Parathyroid adenoma (tissue), 2 donors: ENCODE measurements around the gene PRLH.

Experiments
- H2AFZ ChIP-seq: fragments of 300-600 bp; sonication (generic); one replicate; pipeline ENCODE4 v1.7.0; 2017; ENCODE audit warnings: antibody characterized with exemption, mild to moderate bottlenecking
- H3K27ac ChIP-seq: fragments of 300-600 bp; sonication (generic); one replicate; pipeline ENCODE4 v1.7.0; 2017
- H3K27me3 ChIP-seq: fragments of 300-600 bp; sonication (generic); one replicate; pipeline ENCODE4 v1.7.0; 2017; ENCODE audit warnings: low read length; ENCODE audit not compliant: control insufficient read depth, insufficient read depth
- H3K36me3 ChIP-seq: fragments of 300-600 bp; sonication (generic); one replicate; pipeline ENCODE4 v1.7.0; 2017; ENCODE audit warnings: low read length; ENCODE audit not compliant: control insufficient read depth, insufficient read depth
- H3K4me1 ChIP-seq: fragments of 300-600 bp; sonication (generic); one replicate; pipeline ENCODE4 v1.7.0; 2017; ENCODE audit warnings: control low read depth
- H3K4me2 ChIP-seq: fragments of 300-600 bp; sonication (generic); one replicate; pipeline ENCODE4 v1.7.0; 2017; ENCODE audit warnings: low read length
- H3K4me3 ChIP-seq: fragments of 300-600 bp; sonication (generic); one replicate; pipeline ENCODE4 v1.7.0; 2017; ENCODE audit warnings: low read depth, low read length
- H3K79me2 ChIP-seq: fragments of 300-600 bp; sonication (generic); one replicate; pipeline ENCODE4 v1.7.0; 2017; ENCODE audit warnings: control low read depth
- H3K9ac ChIP-seq: fragments of 300-600 bp; sonication (generic); one replicate; pipeline ENCODE4 v1.7.0; 2017; ENCODE audit warnings: mild to moderate bottlenecking
- H3K9me3 ChIP-seq: fragments of 300-600 bp; sonication (generic); one replicate; pipeline ENCODE4 v1.7.0; 2017; ENCODE audit warnings: low read length; ENCODE audit not compliant: control insufficient read depth
- CTCF ChIP-seq: fragments of 300-600 bp; sonication (generic); IDR thresholded peaks from one replicate; pipeline ENCODE4 v1.7.0; 2017; ENCODE audit warnings: antibody characterized with exemption, mild to moderate bottlenecking
- donor health status: primary hyperparathyroidism.

Gene PRLH

GRCh38 chr2:237529452-237530402, 36.6 kb upstream of the PRLH start:
- Histone ChIP-seq H3K36me3 (no peaks in the 10 kb centered on the region), H3K79me2 (no peaks in the 10 kb centered on the region), H3K9ac (no peak overlapping the region), H3K4me3 (no peak overlapping the region), H3K4me2 (no peak overlapping the region), H3K27me3 (no peaks in the 10 kb centered on the region), H3K27ac (no peak overlapping the region), H2AFZ (no peak overlapping the region), H3K4me1 (no peaks in the 10 kb centered on the region), H3K9me3 (no peaks in the 10 kb centered on the region)
- no peak for TF ChIP-seq CTCF

GRCh38 chr2:237530472-237531433, 35.6 kb upstream of the PRLH start:
- Histone ChIP-seq H3K9ac (no peak overlapping the region), H3K4me1 (no peaks in the 10 kb centered on the region), H3K27ac (no peak overlapping the region), H2AFZ (no peak overlapping the region), H3K79me2 (no peaks in the 10 kb centered on the region), H3K4me2 (no peak overlapping the region), H3K36me3 (no peaks in the 10 kb centered on the region), H3K9me3 (no peaks in the 10 kb centered on the region), H3K4me3 (no peak overlapping the region), H3K27me3 (no peaks in the 10 kb centered on the region)
- no peak for TF ChIP-seq CTCF

- H3K9me3 ChIP-seq, result no peaks in the 10 kb centered on the region
- no peaks in the 10 kb centered on the region for H3K36me3 ChIP-seq
- H3K4me2 ChIP-seq, result no peak overlapping the region
- no peaks in the 10 kb centered on the region for H3K27me3 ChIP-seq
- H3K27ac ChIP-seq, result no peak overlapping the region
- no peaks in the 10 kb centered on the region for H3K79me2 ChIP-seq
- H3K4me3 ChIP-seq, result no peak overlapping the region
- no peak overlapping the region for H3K9ac ChIP-seq
- H2AFZ ChIP-seq, result no peak overlapping the region
- TF ChIP-seq CTCF, result no peak
- no peaks in the 10 kb centered on the region for H3K4me1 ChIP-seq
Observed at GRCh38 chr2:237532160-237532559, 34.2 kb upstream of the PRLH start.

- no peaks in the 10 kb centered on the region for H3K36me3 ChIP-seq
- no peaks in the 10 kb centered on the region for H3K4me1 ChIP-seq
- H3K4me3 ChIP-seq, result no peak overlapping the region
- no peaks in the 10 kb centered on the region for H3K27me3 ChIP-seq
- no peaks in the 10 kb centered on the region for H3K79me2 ChIP-seq
- no peak overlapping the region for H3K4me2 ChIP-seq
- H3K9ac ChIP-seq, result no peak overlapping the region
- no peak overlapping the region for H3K27ac ChIP-seq
- no peak overlapping the region for H2AFZ ChIP-seq
- no peaks in the 10 kb centered on the region for H3K9me3 ChIP-seq
- TF ChIP-seq CTCF, result no peak
Observed at GRCh38 chr2:237533668-237534161, 32.7 kb upstream of the PRLH start.
